Measurements from ENCODE around the gene DPP10. TPM values are rescaled to one million over a fixed set of nuclear protein-coding genes. Genes with fewer than 3 reads are reported as not detected.

Gene DPP10
- total RNA-seq, 4 donors from 2014 or later = 0.13 to 2.8 (median 0.48) TPM; not detected in 1

GRCh38 chr2:115171751-115172150 is 729.3 kb downstream of the DPP10 start:
- no peak for TF ChIP-seq CTCF (IDR thresholded peaks at IDR 0.05)
- DNase-seq (ENCODE audit: low spot score) (no peak), ATAC-seq (ENCODE audit: low FRiP score) (no peak)

- ATAC-seq (ENCODE audit: low FRiP score) (no peak), DNase-seq (ENCODE audit: low spot score) (no peak)
- no peak for TF ChIP-seq CTCF (IDR thresholded peaks at IDR 0.05)
Measured at GRCh38 chr2:115174651-115175050, 732.2 kb downstream of the DPP10 start.

GRCh38 chr2:115183144-115183543 is 740.7 kb downstream of the DPP10 start:
- TF ChIP-seq CTCF (IDR thresholded peaks at IDR 0.05) = no peak
- no peak for DNase-seq (ENCODE audit: low spot score)
- ATAC-seq (ENCODE audit: low FRiP score) = no peak

GRCh38 chr2:115190459-115190858 is 748.0 kb downstream of the DPP10 start:
- TF ChIP-seq CTCF (IDR thresholded peaks at IDR 0.05) = no peak
- DNase-seq (ENCODE audit: low spot score) (no peak), ATAC-seq (ENCODE audit: low FRiP score) (no peak)

GRCh38 chr2:115194623-115195022 is 752.2 kb downstream of the DPP10 start:
- no peak for TF ChIP-seq CTCF (IDR thresholded peaks at IDR 0.05)
- no peak for ATAC-seq (ENCODE audit: low FRiP score)
- DNase-seq (ENCODE audit: low spot score) = no peak

- TF ChIP-seq CTCF (IDR thresholded peaks at IDR 0.05) = no peak
- DNase-seq (ENCODE audit: low spot score) = no peak
- no peak for ATAC-seq (ENCODE audit: low FRiP score)
Measured at GRCh38 chr2:115196587-115196986, 754.1 kb downstream of the DPP10 start.

GRCh38 chr2:115199966-115200365 is 757.5 kb downstream of the DPP10 start:
- DNase-seq (ENCODE audit: low spot score) (no peak), ATAC-seq (ENCODE audit: low FRiP score) (no peak)
- TF ChIP-seq CTCF (IDR thresholded peaks at IDR 0.05) = no peak

Data from omental fat pad (tissue), 4 donors.